HepG2 (cell line): ENCODE results near the gene C1QTNF6. TPM values are rescaled to one million over a fixed set of nuclear protein-coding genes. Genes with fewer than 3 reads are reported as not detected.
"Not testable (repeated sequence)": the region's sequence is repeated elsewhere in the genome, so short reads cannot be mapped to it uniquely, and the experiment has no call there.

Source experiments
- ATAC-seq: fragments of 200-7000 bp; cut with Tn5 transposase; 3 replicates; pipeline ENCODE4 v1.9.1; 2020; ENCODE audit warnings: mild to moderate bottlenecking, moderate library complexity
- BruUV-seq: library from RNA; stranded (reverse); fragments of 400-500 nt; replicated peaks from 2 replicates; lab custom pipeline; 2021; lab: Mats Ljungman, UMichigan
- CTCF ChIA-PET: fragments of 300-600 bp; formaldehyde crosslinking; extraction: SDS; loops from one replicate; lab custom pipeline; 2021; ENCODE audit warnings: low total read pairs, inconsistent platforms, low intra/inter-chr PET ratio; lab: Yijun Ruan, JAX
- POLR2A ChIA-PET: fragments of 350-600 bp; sonication (Branson Sonifier 250); formaldehyde crosslinking; loops from one replicate; lab custom pipeline; 2020; ENCODE audit warnings: antibody characterized with exemption, inconsistent platforms; lab: Yijun Ruan, JAX
- DNase-seq: peaks from one replicate; pipeline ENCODE4 v3.0.0-alpha.2; 2015; ENCODE audit warnings: low spot score
- FAIRE-seq: peaks from 3 replicates; lab custom pipeline; 2011; peaks lifted over from hg19 to GRCh38; lab: Jason Lieb, UNC
- H2AFZ ChIP-seq: one replicate; pipeline ENCODE4 v1.6.1; 2011; ENCODE audit warnings: low read length, inconsistent platforms
- H3K27ac ChIP-seq: fragments of 300-600 bp; 3 replicates; pipeline ENCODE4 v1.8.0; 2011; ENCODE audit warnings: mixed run types, mild to moderate bottlenecking, mixed read lengths, low read length, inconsistent platforms; ENCODE audit not compliant: insufficient read depth; ENCODE audit errors: extremely low read length
- H3K27me3 ChIP-seq, 2 experiments: fragments of 200-600 bp in 1 of 2; 2 replicates in 1 of 2; 3 replicates in 1 of 2; pipeline versions ENCODE4 v1.6.0 to v1.8.0; 2011; ENCODE audit warnings: low read length in 2 of 2, mild to moderate bottlenecking in 2 of 2, moderate library complexity in 2 of 2, inconsistent platforms in 1 of 2; ENCODE audit not compliant: insufficient read depth in 2 of 2, control insufficient read depth in 1 of 2
- H3K36me3 ChIP-seq, 2 experiments: fragments of 200-600 bp in 1 of 2; replicated peaks in 1 of 2; 2 replicates in 1 of 2; 3 replicates in 1 of 2; pipeline versions ENCODE4 v1.5.1 to v1.8.0; 2011; ENCODE audit warnings: low read length in 2 of 2, inconsistent platforms in 1 of 2; ENCODE audit not compliant: insufficient read depth in 2 of 2, control insufficient read depth in 1 of 2
- H3K4me1 ChIP-seq: 2 replicates; pipeline ENCODE4 v1.5.1; 2012; ENCODE audit warnings: low read length, inconsistent platforms; ENCODE audit not compliant: insufficient read depth
- H3K4me2 ChIP-seq: 2 replicates; pipeline ENCODE4 v1.6.0; 2011; ENCODE audit warnings: low read depth, low read length, inconsistent platforms
- H3K4me3 ChIP-seq, 3 experiments: fragments of 200-600 bp in 1 of 3; sonication (generic), shearing (Covaris generic) in 1 of 3; replicated peaks in 1 of 3; 2 replicates each; pipeline ENCODE4 v1.5.1; 2011 to 2016; ENCODE audit warnings: low read length in 3 of 3, inconsistent platforms in 2 of 3, low read depth in 2 of 3, mild to moderate bottlenecking in 2 of 3, control low read depth in 1 of 3, mixed read lengths in 1 of 3; ENCODE audit not compliant: insufficient read depth in 1 of 3
- H3K79me2 ChIP-seq: one replicate; pipeline ENCODE4 v1.6.1; 2011; ENCODE audit warnings: low read length, inconsistent platforms; ENCODE audit not compliant: insufficient read depth
- H3K9ac ChIP-seq: 2 replicates; pipeline ENCODE4 v1.6.0; 2011; ENCODE audit warnings: mild to moderate bottlenecking, low read depth, low read length, inconsistent platforms; ENCODE audit not compliant: insufficient read depth
- H3K9me3 ChIP-seq: 2 replicates; pipeline ENCODE4 v1.5.1; 2012; ENCODE audit warnings: mild to moderate bottlenecking, low read length
- H4K20me1 ChIP-seq: 2 replicates; pipeline ENCODE4 v1.6.0; 2011; ENCODE audit warnings: inconsistent platforms, mild to moderate bottlenecking, low read length, moderate library complexity; ENCODE audit not compliant: insufficient read depth
- GTF2F1 ChIP-seq: fragments of 150-350 bp; IDR thresholded peaks from 2 replicates; pipeline ENCODE4 v1.6.1; 2014; ENCODE audit warnings: low read length
- PCBP1 ChIP-seq: fragments of 200-400 bp; formaldehyde crosslinking; IDR thresholded peaks from 2 replicates; pipeline ENCODE4 v1.6.1; 2017; ENCODE audit warnings: mild to moderate bottlenecking, low read depth, low read length, borderline replicate concordance
- ZEB1 ChIP-seq: IDR thresholded peaks from 2 replicates; pipeline ENCODE4 v1.6.1; 2012; ENCODE audit warnings: mild to moderate bottlenecking, low read depth, inconsistent platforms; ENCODE audit not compliant: insufficient replicate concordance
- ZNF274 ChIP-seq: sonication (generic); formaldehyde crosslinking; IDR thresholded peaks from 2 replicates; pipeline ENCODE4 v1.5.1; 2020; ENCODE audit warnings: mild to moderate bottlenecking, missing genetic modification reagents
- ZNF276 ChIP-seq: sonication (generic); formaldehyde crosslinking; IDR thresholded peaks from 2 replicates; pipeline ENCODE4 v1.4.0; 2020; ENCODE audit warnings: mild to moderate bottlenecking, low read depth, missing genetic modification reagents
- ZNF292 ChIP-seq: sonication (generic); formaldehyde crosslinking; IDR thresholded peaks from 2 replicates; pipeline ENCODE4 v1.8.1; 2022; ENCODE audit warnings: mild to moderate bottlenecking, low read depth, missing genetic modification reagents, borderline replicate concordance
- ZNF567 ChIP-seq: sonication (generic); formaldehyde crosslinking; IDR thresholded peaks from 2 replicates; pipeline ENCODE4 v1.8.1; 2023; ENCODE audit warnings: mild to moderate bottlenecking, missing genetic modification reagents, borderline replicate concordance
- WGBS: methylation state at CpG from one replicate; pipeline ENCODE4 v1.1.6; 2017; ENCODE audit warnings: low lambda C conversion rate; 5-methylcytosine and 5-hydroxymethylcytosine counted together
- in situ Hi-C: cut with HindIII; loops from 2 replicates; pipeline ENCODE4 v1.10.0; 2017; ENCODE audit warnings: low pct_unique_long_range_greater_than_20kb; ENCODE audit not compliant: extremely low pct_ligation_motif_present
- intact Hi-C: fragments of 100-400 bp; cut with micrococcal nuclease; formaldehyde crosslinking; loops from one replicate; pipeline ENCODE4 v1.10.0; 2022; ENCODE audit not compliant: unreplicated experiment
- polyA plus RNA-seq, 8 experiments: library from polyadenylated mRNA; depleted of rRNA in 3 of 8; stranded (reverse) in 7 of 8; unstranded in 1 of 8; fragments of >200 nt; fragmentation: Illumina TruSeq in 4 of 8; extraction: Trizol in 4 of 8; gene quantifications; 2 replicates each; pipeline versions ENCODE4 v1.2.1 to v1.2.3, GENCODE V29; 2011 to 2016; ENCODE audit warnings: low read depth in 4 of 8, missing spikeins in 1 of 8, mixed read lengths in 1 of 8; ENCODE audit not compliant: insufficient read depth in 1 of 8
- total RNA-seq, 5 experiments: library from RNA; depleted of rRNA; stranded (reverse); fragments of >200 nt; fragmentation: Illumina TruSeq; extraction: Trizol; gene quantifications; 2 replicates each; pipeline ENCODE4 v1.2.3, GENCODE V29; 2016; ENCODE audit warnings: low read depth in 1 of 5

Gene C1QTNF6
- total and polyA plus RNA-seq, 2 of the 13 experiments (the other 11 are each of a cell fraction or from before 2014, with no cell fraction given) = 2.7 to 6.9 TPM

GRCh38 chr22:37171662-37172061 lies 16.4 kb downstream of the C1QTNF6 start:
- CTCF ChIA-PET = no interaction called here
- FAIRE-seq = no peak
- DNase-seq = no peak

GRCh38 chr22:37170689-37171405 lies 17.2 kb downstream of the C1QTNF6 start:
- H3K79me2 ChIP-seq, DNase-seq, CTCF ChIA-PET, H3K9me3 ChIP-seq, H2AFZ ChIP-seq, H3K9ac ChIP-seq, H3K27ac ChIP-seq, FAIRE-seq, H3K4me2 ChIP-seq, ATAC-seq, intact Hi-C loops, in situ Hi-C loops, H3K36me3 ChIP-seq, H4K20me1 ChIP-seq, H3K4me3 ChIP-seq, BruUV-seq: not testable (repeated sequence)
- H3K27me3 ChIP-seq = peaks cover 2 to 27% of the 10 kb centered on the region in 2 experiments; a peak in 3 of 5 replicates
- WGBS = 51% methylated on average over 16 of the region's 16 CpGs
- POLR2A ChIA-PET = interaction anchor here (0.7 kb wide), 1 partner anchor 26 kb away, joined by 3 read pairs; no protein-coding TSS in a partner anchor
- H3K4me1 ChIP-seq = peaks cover 27% of the 10 kb centered on the region

More at GRCh38 chr22:37171662-37172061, 16.4 kb downstream of the C1QTNF6 start:
- H3K4me2 ChIP-seq = no peak overlapping the region
- POLR2A ChIA-PET = no interaction called here
- no peak overlapping the region for H2AFZ ChIP-seq
- peaks cover 4 to 35% of the 10 kb centered on the region in 2 experiments for H3K27me3 ChIP-seq
- peaks cover 24% of the 10 kb centered on the region for H3K4me1 ChIP-seq
- BruUV-seq = no TSS peak
- 33% methylated on average over 5 of the region's 5 CpGs for WGBS
- no peaks in the 10 kb centered on the region for H4K20me1 ChIP-seq
- intact Hi-C loops (no loop called here), in situ Hi-C loops (no loop called here)
- no peak overlapping the region for H3K27ac ChIP-seq
- H3K9me3 ChIP-seq = no peaks in the 10 kb centered on the region
- no peak overlapping the region for H3K4me3 ChIP-seq
- no peaks in the 10 kb centered on the region for H3K36me3 ChIP-seq
- no peak overlapping the region for H3K9ac ChIP-seq
- no peak for ATAC-seq
- TF ChIP-seq ZNF274 (CRISPR knock-in tag) (no peak), ZNF567 (CRISPR knock-in tag) (no peak), ZNF292 (CRISPR knock-in tag) (no peak), ZNF276 (no peak), PCBP1 (no peak), ZEB1 (no peak), GTF2F1 (no peak)
- no peaks in the 10 kb centered on the region for H3K79me2 ChIP-seq
